Spleen (tissue), 11 donors: ENCODE data around the gene MSN. TPM values are rescaled to one million over a fixed set of nuclear protein-coding genes. Genes with fewer than 3 reads are reported as not detected.
A peak's percentile ranks its signal among the peaks of the same experiment; 100 is the strongest.

ENCODE experiments used
- DNase-seq: peaks from one replicate; pipeline ENCODE4 v3.0.0-alpha.2; 2020
- H3K27ac ChIP-seq, 8 donors: fragments of 200-600 bp; sonication (generic) in 7 of 8; 1 replicate in 4 of 8; 2 replicates in 4 of 8; pipeline versions ENCODE4 v1.5.0 to v1.8.0; 2016 to 2021; ENCODE audit warnings: inconsistent platforms in 4 of 8, mild to moderate bottlenecking in 4 of 8, moderate library complexity in 1 of 8
- H3K27me3 ChIP-seq, 7 donors: fragments of 200-600 bp; sonication (generic) in 6 of 7; replicated peaks in 1 of 7; 1 replicate in 4 of 7; 2 replicates in 3 of 7; pipeline versions ENCODE4 v1.5.0 to v1.8.0; 2016 to 2021; ENCODE audit warnings: inconsistent platforms in 3 of 7, mild to moderate bottlenecking in 1 of 7
- H3K36me3 ChIP-seq, 6 donors: fragments of 200-600 bp; sonication (generic) in 5 of 6; 1 replicate in 4 of 6; 2 replicates in 2 of 6; pipeline versions ENCODE4 v1.5.0 to v1.8.0; 2016 to 2021; ENCODE audit warnings: inconsistent platforms in 2 of 6
- H3K4me1 ChIP-seq, 6 donors: fragments of 200-600 bp; sonication (generic) in 5 of 6; 1 replicate in 3 of 6; 2 replicates in 3 of 6; pipeline versions ENCODE4 v1.5.0 to v1.8.0; 2016 to 2021; ENCODE audit warnings: inconsistent platforms in 3 of 6
- H3K4me3 ChIP-seq, 8 donors: fragments of 200-600 bp; sonication (generic) in 7 of 8; 1 replicate in 4 of 8; 2 replicates in 4 of 8; pipeline versions ENCODE4 v1.5.0 to v1.8.0; 2016 to 2021; ENCODE audit warnings: inconsistent platforms in 4 of 8, mild to moderate bottlenecking in 4 of 8, moderate library complexity in 2 of 8
- H3K9me3 ChIP-seq, 8 donors: fragments of 200-600 bp; sonication (generic) in 7 of 8; 1 replicate in 4 of 8; 2 replicates in 4 of 8; pipeline versions ENCODE4 v1.5.0 to v1.8.0; 2016 to 2021; ENCODE audit warnings: inconsistent platforms in 4 of 8
- CTCF ChIP-seq, 11 experiments: fragments of 200-600 bp in 7 of 11; fragments of 450-650 bp in 4 of 11; sonication (generic) in 4 of 11; IDR thresholded peaks in 8 of 11; conservative IDR thresholded peaks in 3 of 11; 1 replicate in 7 of 11; 2 replicates in 4 of 11; pipeline versions ENCODE4 v1.4.0 to v1.8.0; 2016 to 2021; ENCODE audit warnings: antibody characterized with exemption in 11 of 11, inconsistent platforms in 4 of 11, mild to moderate bottlenecking in 1 of 11
- POLR2A ChIP-seq, 3 donors: fragments of 450-650 bp; IDR thresholded peaks; one replicate each; pipeline ENCODE4 v1.5.1; 2017; ENCODE audit warnings: antibody characterized with exemption in 3 of 3, mild to moderate bottlenecking in 1 of 3
- POLR2AphosphoS5 ChIP-seq, 3 donors: sonication (generic); formaldehyde crosslinking; IDR thresholded peaks; one replicate each; pipeline ENCODE4 v1.5.1; 2017; ENCODE audit warnings: antibody characterized with exemption in 3 of 3
- WGBS, 5 donors: extraction: QIAGEN DNeasy Blood & Tissue Kit in 3 of 5; methylation state at CpG; one replicate each; pipeline versions ENCODE4 v1.1.5 to v1.1.7; 2013 to 2018; 5-methylcytosine and 5-hydroxymethylcytosine counted together
- intact Hi-C: fragments of 100-400 bp; cut with DNase I; formaldehyde crosslinking; loops from one replicate; pipeline ENCODE4 v1.15.0; 2023; ENCODE audit warnings: low total_unique reads
- polyA plus RNA-seq, 3 donors: library from polyadenylated mRNA; stranded (reverse); fragments of 200-250 nt; gene quantifications; one replicate each; pipeline ENCODE4 v1.2.1, GENCODE V29; 2013
- total RNA-seq, 7 donors: library from RNA; depleted of rRNA in 3 of 7; stranded (reverse); fragments of >200 nt in 3 of 7; fragmentation: NEBNext Ultra II Directional in 4 of 7; extraction: Animal tissue kit (Norgen Biotek cat#: 25700) in 4 of 7; gene quantifications; one replicate each; pipeline versions ENCODE4 v1.1.0 to v1.2.1, GENCODE V29; 2016 to 2021
- donor health status: healthy with polysubstance abuse.
- donor health status: DM: no; HTN: no; CAD: no; lungs with moderate emphysema.
- donor health status: DM: no; HTN: no; CAD: no.
- donor health status: Bipolar disorder and iron deficiency.
- donor health status: healthy.
- donor health status: DM: no; HTN: no; CAD: no.
- donor health status: DM: yes; HTN: yes; CAD: no.

Gene MSN
- total and polyA plus RNA-seq, 10 donors, result 101 to 396 (median 329) TPM

- Histone ChIP-seq H3K4me1 (peaks cover 3 to 56% (median 39%) of the 10 kb centered on the region in 6 donors), H3K9me3 (peaks cover 0 to 4% (median 0%) of the 10 kb centered on the region in 8 donors), H3K36me3 (peaks cover 0 to 15% (median 0%) of the 10 kb centered on the region in 6 donors), H3K27me3 (no peaks in the 10 kb centered on the region), H3K27ac (peak overlapping the region; percentile 75 to 97 (median 94)), H3K4me3 (peak overlapping the region; percentile 60 to 87 (median 72))
- WGBS, 5 donors, result 0 to 37% (median 9%) methylated on average over 9 to 13 of the region's 13 CpGs
- TF ChIP-seq CTCF (IDR thresholded peaks at IDR 0.05 in 8 of 11, conservative IDR thresholded peaks at IDR 0.05 in 3 of 11), result no peak
- TF ChIP-seq POLR2AphosphoS5 (IDR thresholded peaks at IDR 0.05), result peak in 2 of 3 donors; percentile 75 to 79
- peak in 1 of 3 donors; percentile 13 for TF ChIP-seq POLR2A (IDR thresholded peaks at IDR 0.05)
- intact Hi-C loops, result loop anchor here (10.0 kb wide), 1 partner anchor 56 kb away; no protein-coding TSS in a partner anchor
- peak; percentile 89 for DNase-seq
These were observed 1.2 kb downstream of the MSN start for GRCh38 chrX:65668377-65669310.

- TF ChIP-seq POLR2A (IDR thresholded peaks at IDR 0.05) (no peak), CTCF (IDR thresholded peaks at IDR 0.05 in 8 of 11, conservative IDR thresholded peaks at IDR 0.05 in 3 of 11) (no peak), POLR2AphosphoS5 (IDR thresholded peaks at IDR 0.05) (no peak)
- no peak for DNase-seq
These were observed 3.8 kb downstream of the MSN start for GRCh38 chrX:65671286-65671685.

GRCh38 chrX:65671966-65672365 lies 4.5 kb downstream of the MSN start:
- H3K36me3 ChIP-seq, result peaks cover 0 to 28% (median 0%) of the 10 kb centered on the region in 6 donors
- intact Hi-C loops, result no loop called here
- H3K4me1 ChIP-seq, result peaks cover 11 to 86% (median 69%) of the 10 kb centered on the region in 6 donors
- no peak for TF ChIP-seq CTCF (IDR thresholded peaks at IDR 0.05 in 8 of 11, conservative IDR thresholded peaks at IDR 0.05 in 3 of 11)
- no peak for TF ChIP-seq POLR2AphosphoS5 (IDR thresholded peaks at IDR 0.05)
- no peak for TF ChIP-seq POLR2A (IDR thresholded peaks at IDR 0.05)
- no peaks in the 10 kb centered on the region for H3K9me3 ChIP-seq
- no peak for DNase-seq
- WGBS, 5 donors, result 20 to 60% (median 50%) methylated on average over 1 of the region's 1 CpG
- H3K4me3 ChIP-seq, result peak overlapping the region in 2 of 8 donors; percentile 72 to 87
- peak overlapping the region in 6 of 8 donors; percentile 12 to 97 (median 47) for H3K27ac ChIP-seq
- no peaks in the 10 kb centered on the region for H3K27me3 ChIP-seq

More at GRCh38 chrX:65671286-65671685, 3.8 kb downstream of the MSN start:
- H3K36me3 ChIP-seq, result peaks cover 0 to 25% (median 0%) of the 10 kb centered on the region in 6 donors
- peak overlapping the region in 6 of 8 donors; percentile 12 to 97 (median 47) for H3K27ac ChIP-seq
- no peaks in the 10 kb centered on the region for H3K27me3 ChIP-seq
- peaks cover 11 to 83% (median 65%) of the 10 kb centered on the region in 6 donors for H3K4me1 ChIP-seq
- 46 to 77% (median 55%) methylated on average over 3 of the region's 3 CpGs for WGBS, 5 donors
- intact Hi-C loops, result no loop called here
- no peaks in the 10 kb centered on the region for H3K9me3 ChIP-seq
- peak overlapping the region in 4 of 8 donors; percentile 9 to 87 (median 42) for H3K4me3 ChIP-seq

- 20 to 54% (median 33%) methylated on average over 2 of the region's 2 CpGs for WGBS, 5 donors
- Histone ChIP-seq H3K36me3 (peaks cover 0 to 28% (median 0%) of the 10 kb centered on the region in 6 donors), H3K4me1 (peaks cover 20 to 100% (median 87%) of the 10 kb centered on the region in 6 donors), H3K27ac (peak overlapping the region; percentile 42 to 97 (median 66)), H3K4me3 (peak overlapping the region in 3 of 8 donors; percentile 7 to 87 (median 13)), H3K9me3 (no peaks in the 10 kb centered on the region), H3K27me3 (no peaks in the 10 kb centered on the region)
- DNase-seq, result no peak
- TF ChIP-seq POLR2AphosphoS5 (IDR thresholded peaks at IDR 0.05) (no peak), POLR2A (IDR thresholded peaks at IDR 0.05) (no peak), CTCF (IDR thresholded peaks at IDR 0.05 in 8 of 11, conservative IDR thresholded peaks at IDR 0.05 in 3 of 11) (no peak)
- intact Hi-C loops, result no loop called here
These were observed 6.4 kb downstream of the MSN start for GRCh38 chrX:65673857-65674203.
